OCI-LY7 (cell line): ENCODE data around the gene OFD1.

Source experiments
- EZH2phosphoT487 ChIP-seq: fragments of 200-600 bp; sonication (generic); IDR thresholded peaks from 2 replicates; pipeline ENCODE4 v1.6.1; 2018; ENCODE audit warnings: low read depth, borderline replicate concordance, mild to moderate bottlenecking, mixed run types, antibody characterized with exemption, low read length, moderate library complexity, mixed read lengths
- TF ChIP-seq, protein P1 (sequence below): fragments of 200-600 bp; sonication (generic); conservative IDR thresholded peaks from 2 replicates; pipeline ENCODE4 v1.5.1; 2014; ENCODE audit warnings: mild to moderate bottlenecking, antibody characterized with exemption, low read length, moderate library complexity, mixed read lengths

DNA sequence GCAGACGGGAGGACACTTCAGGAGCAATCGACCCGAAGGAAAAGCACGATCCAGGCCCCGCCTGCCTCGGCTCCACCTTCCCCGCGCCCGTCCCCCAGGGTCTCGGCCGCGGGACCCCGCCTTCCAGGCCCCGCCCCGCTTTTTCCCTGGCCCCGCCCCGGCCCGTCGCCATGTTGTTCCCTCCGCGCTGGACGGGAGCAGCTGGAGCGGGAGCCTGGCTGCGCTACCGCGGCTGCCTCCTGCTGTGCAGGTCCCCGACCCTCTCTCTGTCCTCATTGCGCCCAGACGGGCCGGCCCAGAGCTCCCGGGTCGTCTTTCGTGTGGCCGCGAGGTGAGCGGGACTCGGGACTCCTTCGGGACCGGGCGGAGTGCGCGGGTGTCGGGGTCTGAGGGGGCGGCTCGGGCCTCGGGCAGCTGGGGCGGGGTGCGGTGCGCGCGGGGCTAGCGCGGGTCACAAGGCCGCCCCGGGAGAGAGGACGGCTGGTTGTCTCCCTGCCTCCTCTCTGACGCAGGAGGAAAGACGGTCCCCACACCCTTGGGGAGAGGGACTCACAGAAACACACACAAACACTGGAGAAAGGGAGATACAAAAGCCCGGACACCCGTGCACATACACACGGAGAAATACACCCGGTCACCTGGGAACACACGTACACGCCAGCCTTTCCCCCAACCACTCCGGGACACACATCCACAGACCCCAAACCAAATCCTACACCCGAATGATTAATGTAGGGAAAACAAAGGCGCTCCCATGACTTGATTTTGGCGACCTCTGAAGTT, 45.4 kb upstream of the OFD1 start, which contains the start of gene RAB9A:
- TF ChIP-seq, protein P1, sequence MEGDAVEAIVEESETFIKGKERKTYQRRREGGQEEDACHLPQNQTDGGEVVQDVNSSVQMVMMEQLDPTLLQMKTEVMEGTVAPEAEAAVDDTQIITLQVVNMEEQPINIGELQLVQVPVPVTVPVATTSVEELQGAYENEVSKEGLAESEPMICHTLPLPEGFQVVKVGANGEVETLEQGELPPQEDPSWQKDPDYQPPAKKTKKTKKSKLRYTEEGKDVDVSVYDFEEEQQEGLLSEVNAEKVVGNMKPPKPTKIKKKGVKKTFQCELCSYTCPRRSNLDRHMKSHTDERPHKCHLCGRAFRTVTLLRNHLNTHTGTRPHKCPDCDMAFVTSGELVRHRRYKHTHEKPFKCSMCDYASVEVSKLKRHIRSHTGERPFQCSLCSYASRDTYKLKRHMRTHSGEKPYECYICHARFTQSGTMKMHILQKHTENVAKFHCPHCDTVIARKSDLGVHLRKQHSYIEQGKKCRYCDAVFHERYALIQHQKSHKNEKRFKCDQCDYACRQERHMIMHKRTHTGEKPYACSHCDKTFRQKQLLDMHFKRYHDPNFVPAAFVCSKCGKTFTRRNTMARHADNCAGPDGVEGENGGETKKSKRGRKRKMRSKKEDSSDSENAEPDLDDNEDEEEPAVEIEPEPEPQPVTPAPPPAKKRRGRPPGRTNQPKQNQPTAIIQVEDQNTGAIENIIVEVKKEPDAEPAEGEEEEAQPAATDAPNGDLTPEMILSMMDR = no peak
- no peak for TF ChIP-seq EZH2phosphoT487
